ENCODE data around the gene DENND4A.

GRCh38 chr15:65632780-65633375, 159.2 kb downstream of the DENND4A start:
- no peak for TF ChIP-seq CTCF (conservative IDR thresholded peaks at IDR 0.05; ENCODE audit: low read depth, low read length)
- no peak for TF ChIP-seq EZH2 (IDR thresholded peaks at IDR 0.05; ENCODE audit: borderline replicate concordance, low read depth, low read length, poor library complexity, severe bottlenecking)

All from A673 (cell line).